Cardiac septum (tissue), 1 donor: ENCODE measurements around the gene ATP11C. TPM values are rescaled to one million over a fixed set of nuclear protein-coding genes. Genes with fewer than 3 reads are reported as not detected.
"Not testable (repeated sequence)": the region's sequence is repeated elsewhere in the genome, so short reads cannot be mapped to it uniquely, and the experiment has no call there.

ENCODE experiments used
- DNase-seq: peaks from one replicate; pipeline ENCODE4 v3.0.0-alpha.2; 2020; ENCODE audit warnings: low spot score
- intact Hi-C: fragments of 100-400 bp; cut with DNase I; formaldehyde crosslinking; loops from one replicate; pipeline ENCODE4 v1.14.0; 2022
- total RNA-seq: library from RNA; stranded (reverse); fragmentation: NEBNext Ultra II Directional; extraction: Animal tissue kit (Norgen Biotek cat#: 25700); gene quantifications from one replicate; pipeline ENCODE4 v1.2.1, GENCODE V29; 2021
- donor health status: DM: no; HTN: no; CAD: no.

Gene ATP11C
- total RNA-seq, 1 donor from 2014 or later: 5.8 TPM

DNA sequence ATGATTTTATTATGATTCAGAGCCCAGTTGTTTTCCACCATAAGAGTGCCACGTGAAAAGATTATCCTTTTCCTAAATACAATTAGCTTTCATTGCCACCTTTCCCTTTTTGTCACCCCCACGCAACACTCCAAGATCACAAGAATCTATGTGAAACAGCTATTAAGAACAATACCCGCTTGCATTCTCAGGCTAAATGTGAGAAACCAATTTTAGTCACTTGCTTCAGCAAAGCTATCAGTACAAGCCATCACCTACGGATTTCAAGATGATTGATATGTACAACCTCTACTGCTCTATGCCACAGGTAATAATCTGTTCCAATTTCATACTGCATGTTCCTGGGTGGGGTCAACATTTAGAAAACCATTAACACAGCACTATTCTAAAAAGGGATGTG lies 2.5 kb downstream of the ATP11C start:
- no peak for DNase-seq
- intact Hi-C loops: loop anchor here (5.0 kb wide), 2 partner anchors 48 to 98 kb away; no protein-coding TSS in a partner anchor

DNA sequence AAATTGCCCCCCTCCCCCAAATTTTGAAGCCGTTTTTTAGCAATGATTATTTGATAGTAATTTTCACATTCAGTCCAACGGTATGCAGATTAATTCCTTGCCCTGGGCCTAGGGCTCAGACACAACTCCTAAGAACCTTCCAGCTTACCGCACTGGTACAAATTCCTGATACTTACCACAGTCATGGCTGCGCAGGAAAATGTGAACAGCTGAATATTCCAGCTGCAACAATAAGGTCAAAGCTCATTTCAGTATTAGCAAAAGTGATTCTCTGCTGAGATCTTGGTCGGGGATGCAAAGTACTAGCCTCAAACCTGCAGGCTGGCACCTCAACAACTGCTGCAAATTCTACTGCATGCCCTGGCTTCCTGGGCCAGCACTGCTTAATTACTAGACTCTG lies 3.0 kb downstream of the ATP11C start:
- DNase-seq: no peak
- intact Hi-C loops: loop anchor here (5.0 kb wide), 2 partner anchors 48 to 98 kb away; no protein-coding TSS in a partner anchor

DNA sequence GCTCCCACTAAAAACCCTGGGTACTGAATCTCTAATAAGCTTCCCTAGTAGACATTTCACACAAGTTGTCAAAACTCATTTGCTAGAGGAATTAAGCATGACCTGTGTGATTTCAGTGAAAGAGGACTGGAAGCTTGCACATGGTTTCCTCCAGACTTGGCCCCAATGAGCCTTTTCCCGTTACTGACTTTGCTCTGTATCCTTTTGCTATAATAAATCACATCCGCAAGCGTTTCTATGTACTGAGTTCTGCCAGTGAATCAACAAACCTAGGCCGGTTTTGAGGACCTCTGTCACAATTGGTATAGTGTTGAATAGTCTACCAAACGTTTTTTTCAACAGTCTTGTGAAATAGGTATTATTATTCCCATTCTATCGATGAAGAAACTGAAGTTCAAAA lies 8.2 kb downstream of the ATP11C start:
- intact Hi-C loops: no loop called here
- no peak for DNase-seq

DNA sequence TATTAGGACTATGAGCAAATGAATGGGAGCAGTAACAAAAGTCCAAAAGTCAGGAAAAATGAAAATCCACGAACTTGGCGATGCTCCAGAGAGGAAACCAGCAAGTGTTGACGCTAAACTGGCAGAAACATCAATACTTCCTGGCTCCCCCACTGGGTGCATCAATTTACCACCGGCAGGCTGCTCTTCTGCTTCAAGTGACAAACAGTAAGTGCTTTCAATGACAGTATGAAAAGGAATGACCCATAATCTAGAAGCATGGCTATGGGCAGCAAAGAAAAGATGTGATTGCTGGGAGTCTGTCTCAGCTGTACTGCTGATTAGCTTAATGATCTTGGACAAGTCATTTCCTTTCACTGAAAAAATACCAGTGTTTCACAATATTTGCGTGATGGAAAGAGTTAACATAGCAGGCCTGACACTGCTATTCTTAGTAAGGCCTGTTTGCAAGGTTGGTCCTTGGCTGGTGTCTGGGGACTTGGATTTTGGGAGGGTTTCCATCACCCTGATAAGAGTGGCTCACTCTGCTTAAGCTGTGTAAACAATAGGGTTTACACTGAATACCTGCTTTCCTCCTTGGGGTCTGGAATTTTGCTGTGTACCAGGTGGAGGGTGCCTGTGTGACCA lies 8.7 kb downstream of the ATP11C start:
- intact Hi-C loops: no loop called here
- DNase-seq: no peak

DNA sequence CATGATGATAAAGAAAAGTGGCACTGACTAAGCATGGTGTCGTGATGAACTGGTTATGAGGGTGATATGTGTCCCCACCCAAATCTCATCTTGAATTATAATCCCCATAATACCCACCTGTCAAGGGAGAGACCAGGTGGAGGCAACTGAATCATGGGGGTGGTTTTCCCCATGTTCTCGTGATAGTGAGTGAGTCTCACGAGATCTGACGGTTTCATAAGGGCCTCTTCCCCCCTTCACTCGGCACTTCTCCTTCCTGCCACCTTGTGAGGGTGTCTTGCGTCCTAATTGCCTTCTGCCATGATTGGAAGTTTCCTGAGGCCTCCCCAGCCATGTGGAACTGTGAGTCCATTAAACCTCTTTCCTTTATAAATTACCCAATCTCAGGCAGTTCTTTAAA lies 11.7 kb downstream of the ATP11C start:
- intact Hi-C loops, DNase-seq: not testable (repeated sequence)

DNA sequence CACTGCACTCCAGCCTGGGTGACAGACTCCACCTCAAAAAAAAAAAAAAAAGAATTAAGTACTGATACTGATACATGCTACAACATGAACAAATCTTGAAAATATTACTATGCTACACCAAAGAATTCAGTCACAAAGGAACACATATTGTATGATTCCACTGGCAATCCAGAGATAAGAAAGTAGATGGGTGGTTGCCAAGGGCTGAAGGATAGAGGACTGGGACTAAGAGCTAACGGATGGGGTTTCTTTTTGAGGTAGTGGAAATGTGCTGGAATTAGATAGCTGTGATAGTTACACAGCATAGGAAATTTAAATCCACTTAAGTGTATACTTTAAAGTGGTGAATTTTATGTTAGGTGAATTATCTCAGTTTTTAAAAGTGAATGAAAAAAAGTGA lies 12.5 kb downstream of the ATP11C start:
- intact Hi-C loops: no loop called here
- DNase-seq: no peak

DNA sequence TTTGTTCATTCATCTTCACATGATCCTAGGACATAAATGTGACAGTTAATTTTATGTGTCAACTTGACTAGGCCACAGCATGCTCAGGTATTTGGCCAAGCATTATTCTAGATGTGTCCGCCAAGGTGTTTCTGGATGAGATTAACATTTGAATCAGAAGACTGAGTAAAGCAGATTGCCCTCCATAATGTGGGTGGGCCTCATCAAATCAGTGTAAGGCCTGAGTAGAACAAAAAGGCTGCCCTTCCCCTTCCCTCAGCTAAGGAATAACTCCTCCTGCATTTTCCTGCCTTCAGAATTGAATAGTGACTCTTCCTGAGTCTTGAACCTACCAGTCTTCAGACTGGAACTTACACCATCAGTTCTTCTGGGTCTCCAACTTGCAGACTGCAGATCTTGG lies 18.4 kb downstream of the ATP11C start:
- DNase-seq: no peak
- intact Hi-C loops: no loop called here

DNA sequence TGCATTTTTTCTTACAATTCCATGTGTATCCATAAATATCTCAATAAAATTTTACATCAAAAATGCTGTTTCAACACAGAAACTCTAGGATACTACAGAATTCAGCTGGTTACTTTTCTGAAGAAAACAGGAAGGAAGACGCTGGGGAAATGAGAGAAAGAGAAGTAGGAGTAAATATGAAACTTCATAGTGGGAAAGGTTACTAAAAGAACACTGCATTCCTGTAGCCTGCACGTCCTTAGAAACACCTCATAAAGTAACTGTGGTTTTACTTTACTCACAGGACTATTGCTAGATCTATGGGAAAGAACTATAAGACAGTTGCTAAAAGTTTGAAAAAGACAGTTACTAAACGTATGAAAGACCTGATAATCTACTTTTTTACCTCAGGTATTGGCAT lies 23.1 kb downstream of the ATP11C start:
- intact Hi-C loops: no loop called here
- DNase-seq: no peak

DNA sequence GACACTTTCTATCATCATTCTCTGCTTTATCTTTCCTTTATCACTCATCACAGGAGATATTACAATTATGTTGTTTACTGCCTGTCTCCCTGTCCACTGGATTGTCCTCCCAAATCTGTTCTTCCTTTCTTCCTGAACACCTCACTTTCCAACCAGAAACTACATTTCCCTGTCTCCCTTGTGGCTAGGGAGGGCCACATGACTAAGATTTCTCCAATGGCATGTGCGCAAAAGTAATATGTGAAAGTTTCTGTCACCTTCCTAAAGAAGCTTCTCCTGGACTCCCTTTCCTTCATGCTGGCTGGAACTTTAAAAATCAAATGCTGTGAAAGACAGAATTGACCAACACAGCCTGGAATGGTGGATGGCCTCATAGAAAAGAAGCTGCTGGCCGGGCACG lies 25.8 kb downstream of the ATP11C start:
- intact Hi-C loops: no loop called here
- DNase-seq: no peak

DNA sequence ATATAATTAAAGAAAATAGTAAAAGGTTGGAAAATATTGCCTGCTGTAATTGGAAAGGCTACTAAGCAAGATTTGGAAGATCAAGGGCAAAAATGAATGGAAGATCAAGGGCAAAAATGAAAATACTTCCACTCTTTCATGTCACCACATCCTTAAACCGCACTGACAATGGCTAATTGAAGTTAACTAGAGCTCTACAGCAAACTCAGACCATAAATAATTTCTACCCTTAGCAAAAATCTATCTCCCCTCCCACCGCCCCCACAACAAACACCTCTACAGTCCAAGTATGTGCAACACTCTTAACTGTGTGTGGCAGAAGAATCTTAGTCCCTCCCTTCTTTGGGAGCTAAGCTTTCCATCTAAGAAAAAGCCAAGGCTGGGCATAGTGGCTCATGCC lies 27.1 kb downstream of the ATP11C start:
- no peak for DNase-seq
- intact Hi-C loops: no loop called here

DNA sequence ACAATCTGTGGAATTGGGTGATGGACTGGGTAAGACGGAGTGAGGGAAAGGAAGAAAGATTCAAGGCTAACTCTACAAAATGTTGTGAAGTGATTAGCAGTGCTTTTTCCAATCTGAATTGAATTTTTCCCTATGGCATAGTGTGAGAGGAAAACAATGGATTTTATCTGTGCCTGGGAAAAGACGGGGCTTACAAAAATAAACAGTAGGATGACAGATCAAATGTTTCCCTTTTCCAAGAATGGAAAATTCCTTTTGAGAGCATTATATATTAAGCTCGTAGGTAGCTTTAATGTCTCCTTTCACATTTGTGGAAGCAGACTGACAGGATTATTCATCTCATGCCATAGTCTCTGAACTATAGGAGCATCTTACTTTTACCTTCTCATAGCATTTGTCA lies 27.8 kb downstream of the ATP11C start:
- intact Hi-C loops: no loop called here
- no peak for DNase-seq

DNA sequence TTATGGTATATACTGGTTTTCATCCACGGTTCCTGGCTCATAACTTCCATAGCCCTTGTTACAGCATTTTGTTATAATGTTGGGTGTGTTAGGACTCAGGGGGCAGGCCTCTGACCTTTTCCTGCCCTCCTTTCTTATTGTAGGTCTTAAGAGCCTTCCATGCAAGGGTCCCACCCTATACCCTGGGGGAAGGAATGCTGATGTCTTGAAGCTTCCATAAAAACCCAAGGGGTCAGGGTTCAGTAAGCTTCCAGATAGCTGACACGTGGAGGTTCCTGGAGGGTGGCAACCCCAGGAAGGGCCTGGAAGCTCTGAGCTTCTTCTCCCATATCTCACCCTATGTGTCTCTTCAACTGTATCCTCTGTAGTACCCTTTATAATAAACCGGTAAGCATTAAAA lies 29.6 kb downstream of the ATP11C start:
- intact Hi-C loops: no loop called here
- no peak for DNase-seq

DNA sequence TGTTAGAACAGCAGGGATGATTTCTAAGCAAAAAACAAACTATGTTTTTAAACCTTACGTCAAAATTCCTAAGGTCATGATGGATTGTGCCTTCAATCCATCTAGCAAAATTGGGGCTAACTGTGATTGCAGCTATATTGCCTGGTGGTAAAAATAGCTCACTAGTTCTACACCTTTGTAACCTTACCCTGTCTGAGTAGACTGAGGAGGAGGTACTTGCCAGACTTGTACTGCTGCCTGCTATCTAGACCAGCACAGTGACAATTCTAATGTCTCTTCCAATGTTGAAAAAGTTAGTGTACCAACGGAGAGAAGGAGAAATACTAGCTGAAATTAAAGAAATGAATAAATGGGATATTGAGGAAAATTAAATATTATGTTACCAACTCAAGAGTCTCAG lies 30.3 kb downstream of the ATP11C start:
- DNase-seq: no peak
- intact Hi-C loops: no loop called here

DNA sequence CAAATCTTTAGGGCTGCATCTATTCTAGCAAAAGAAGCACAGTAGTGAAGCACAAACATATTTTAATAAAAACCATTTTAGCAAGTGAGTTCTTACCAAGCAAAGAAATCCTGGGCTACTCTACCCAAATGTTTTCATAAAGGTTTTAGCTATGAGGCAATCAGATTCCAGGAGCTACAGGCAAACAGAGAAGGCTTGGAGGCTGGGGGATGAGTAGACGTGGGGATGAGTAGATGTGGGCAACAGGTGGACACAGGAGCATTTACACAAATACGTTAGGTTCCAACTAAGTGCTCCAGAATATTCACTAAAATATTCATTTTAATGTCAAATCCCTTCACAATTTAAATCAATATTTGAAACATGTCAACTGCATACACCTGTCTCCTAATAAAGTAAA lies 34.5 kb downstream of the ATP11C start:
- no peak for DNase-seq
- intact Hi-C loops: no loop called here

DNA sequence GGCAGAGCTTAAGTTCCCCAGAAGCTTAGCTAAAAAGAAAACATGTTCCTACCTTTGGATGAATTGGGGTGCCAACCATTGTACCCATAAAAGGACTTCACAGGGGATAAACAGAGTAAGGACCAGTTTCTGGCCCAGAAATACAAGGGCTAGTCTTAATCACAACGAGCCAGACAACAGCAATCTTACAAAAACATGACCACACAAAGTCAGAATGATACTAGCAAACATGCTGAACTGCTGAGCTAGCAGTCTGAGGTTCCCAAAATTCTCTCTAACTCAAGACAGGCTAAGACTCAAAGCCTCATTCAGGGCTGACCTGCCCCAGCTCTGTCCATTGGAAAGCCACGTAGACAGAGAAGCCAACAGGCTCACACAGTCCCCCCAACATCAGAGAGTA lies 40.3 kb downstream of the ATP11C start:
- intact Hi-C loops: no loop called here
- DNase-seq: no peak

DNA sequence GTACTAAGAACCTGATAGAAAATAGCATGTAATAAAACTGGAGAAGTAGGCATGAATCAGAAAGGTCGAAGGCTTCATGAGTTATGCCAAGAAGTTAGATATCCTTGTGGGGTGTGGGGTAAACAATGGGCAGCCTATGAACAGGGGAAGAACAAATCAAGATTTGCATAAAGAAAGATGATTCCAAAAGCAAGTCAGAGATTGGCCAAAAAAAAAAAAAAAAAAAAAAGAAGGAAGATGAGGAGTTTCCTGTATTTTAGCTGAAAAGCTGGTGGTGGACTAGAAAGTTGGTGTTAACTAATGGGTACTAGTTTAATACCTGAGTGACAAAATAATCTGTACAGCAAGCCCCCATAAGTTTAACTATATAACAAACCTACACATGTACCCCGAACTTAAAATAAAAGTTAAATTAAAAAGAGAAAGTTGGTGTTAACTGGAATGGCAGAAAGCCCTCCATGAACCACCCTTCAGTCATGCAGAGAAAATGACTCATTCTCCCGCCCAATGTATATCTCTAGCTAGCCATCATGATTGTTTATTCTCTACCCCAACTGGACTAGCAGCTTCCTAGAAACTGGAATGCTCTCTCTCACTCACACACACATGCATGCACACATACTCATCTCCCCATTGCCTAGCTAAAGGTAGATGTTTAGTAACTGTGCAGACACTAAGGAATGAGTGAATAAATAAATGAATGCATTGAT lies 41.7 kb downstream of the ATP11C start:
- intact Hi-C loops: no loop called here
- no peak for DNase-seq

DNA sequence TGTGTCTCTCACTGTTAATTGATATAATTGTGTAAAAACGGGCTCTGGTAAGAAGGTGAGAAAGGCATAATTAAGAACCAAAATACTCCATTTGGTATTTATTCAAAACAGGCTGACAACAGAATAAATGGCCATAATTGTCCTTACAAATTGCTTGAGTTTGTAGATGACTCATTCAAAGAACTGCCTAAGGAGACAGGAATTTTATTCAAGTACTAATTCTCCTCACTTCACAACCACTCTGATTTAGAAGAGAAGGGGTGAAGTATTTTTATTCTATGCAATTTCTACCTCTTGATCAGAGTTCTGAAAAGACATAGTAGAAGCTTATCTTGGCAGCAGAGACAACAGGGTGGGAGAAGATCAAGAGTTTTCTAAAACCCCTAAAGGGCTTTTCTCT lies 43.1 kb downstream of the ATP11C start:
- intact Hi-C loops: no loop called here
- no peak for DNase-seq

DNA sequence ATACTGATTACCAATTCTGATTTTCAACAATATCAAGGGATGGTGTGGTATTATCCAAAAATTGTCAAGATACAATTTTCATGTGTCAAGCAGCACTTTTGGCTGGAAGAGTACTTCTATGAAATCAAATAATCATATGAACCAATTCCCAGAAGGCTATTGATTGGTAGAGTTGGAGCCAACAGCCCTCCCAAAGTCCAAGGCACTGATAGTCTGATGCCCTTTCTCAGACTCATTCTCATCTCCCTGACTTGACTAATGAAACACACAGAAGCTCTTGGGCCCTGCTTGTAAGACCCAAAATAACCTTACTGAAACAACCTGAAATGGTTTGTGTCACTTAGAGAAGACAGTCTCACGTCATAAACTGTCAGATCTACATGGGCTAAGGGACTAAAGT lies 48.9 kb downstream of the ATP11C start:
- intact Hi-C loops: loop anchor here (5.0 kb wide), 1 partner anchor 48 kb away; the partner anchor contains the start of gene ATP11C
- DNase-seq: no peak

DNA sequence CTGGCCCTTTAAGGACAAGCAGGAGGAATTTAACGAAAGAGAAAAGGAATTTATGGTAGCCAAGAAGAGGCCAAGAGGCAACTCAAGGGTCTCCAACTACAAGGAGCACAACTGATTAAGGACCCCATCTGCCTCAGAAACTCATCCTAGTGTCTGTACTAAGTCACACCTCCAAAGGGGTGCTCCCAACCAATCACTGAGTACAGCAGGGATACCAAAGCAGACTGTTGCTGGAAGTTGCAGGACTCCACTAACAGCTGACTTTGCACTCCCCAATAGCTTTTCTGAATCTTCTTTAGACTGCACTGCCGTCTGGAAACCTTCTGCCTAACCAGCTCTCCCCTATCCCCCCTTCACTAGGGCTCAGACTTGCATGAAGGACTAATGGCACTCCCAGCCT lies 50.6 kb downstream of the ATP11C start:
- intact Hi-C loops: loop anchor here (5.0 kb wide), 1 partner anchor 50 kb away; the partner anchor contains the start of gene ATP11C
- no peak for DNase-seq

DNA sequence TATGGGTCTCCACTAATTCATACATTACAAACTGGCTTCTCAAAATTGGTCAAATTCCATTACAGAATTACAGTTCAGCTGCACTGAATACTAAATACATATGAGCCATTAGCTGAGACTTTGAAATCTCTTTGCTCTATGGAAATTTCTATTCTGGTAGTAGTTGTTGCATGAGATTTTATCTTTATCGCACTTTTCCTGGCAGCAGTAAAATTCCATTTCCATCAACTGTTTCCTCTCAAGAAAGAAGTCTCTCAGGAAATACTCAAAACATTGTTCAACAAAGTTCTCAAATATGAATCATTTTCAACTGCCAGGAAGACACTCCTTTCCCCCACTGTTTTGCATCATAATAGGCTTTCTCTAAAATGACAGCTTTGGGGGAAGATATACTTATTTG lies 51.3 kb downstream of the ATP11C start:
- intact Hi-C loops: loop anchor here (5.0 kb wide), 1 partner anchor 51 kb away; the partner anchor contains the start of gene ATP11C

DNA sequence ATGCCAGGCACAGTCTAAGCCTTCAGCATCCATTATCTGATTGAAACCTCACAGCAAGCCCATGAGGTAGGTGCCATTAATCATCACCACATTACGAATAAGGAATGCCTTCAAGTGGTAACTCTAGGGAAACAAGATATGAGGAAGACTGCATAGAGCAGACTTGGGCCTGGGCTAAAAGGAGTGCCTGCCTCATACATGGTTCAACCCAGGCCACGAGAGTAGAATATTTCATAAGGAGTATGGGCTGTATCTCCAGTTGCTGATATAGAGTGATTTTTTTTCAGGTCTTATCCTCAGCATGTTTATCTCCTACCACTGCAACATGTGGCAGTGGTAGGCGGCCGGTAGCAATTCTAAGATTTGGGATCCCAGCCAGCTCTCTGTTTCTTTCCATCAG lies 51.7 kb downstream of the ATP11C start:
- intact Hi-C loops: loop anchor here (5.0 kb wide), 1 partner anchor 51 kb away; the partner anchor contains the start of gene ATP11C
- DNase-seq: no peak

More for the DNA sequence above, 51.3 kb downstream of the ATP11C start:
- DNase-seq: no peak
